ENCODE data around the gene ZNF236.

GRCh38 chr18:77008006-77008405 lies 185.6 kb downstream of the ZNF236 start:
- TF ChIP-seq POLR2AphosphoS5 (IDR thresholded peaks at IDR 0.05; ENCODE audit: low read depth, low read length), result no peak
- no peak for TF ChIP-seq TAF1 (IDR thresholded peaks at IDR 0.05; ENCODE audit: borderline replicate concordance, insufficient read depth, low read length)
- TF ChIP-seq REST (IDR thresholded peaks at IDR 0.05; ENCODE audit: insufficient read depth in 1 of 2, low read depth in 2 of 2, low read length in 2 of 2), result no peak
- TF ChIP-seq SIN3A (IDR thresholded peaks at IDR 0.05; ENCODE audit: borderline replicate concordance, insufficient read depth, low read length), result no peak
